ENCODE data around the gene DNAH1. TPM values are rescaled to one million over a fixed set of nuclear protein-coding genes. Genes with fewer than 3 reads are reported as not detected.

The DNAH1 gene
- total RNA-seq, 1 donor from 2014 or later = 2.3 TPM

- DNase-seq (ENCODE audit: low read depth) = no peak
Measured at GRCh38 chr3:52446631-52447511, 130.8 kb downstream of the DNAH1 start.

GRCh38 chr3:52447512-52448355 is 131.6 kb downstream of the DNAH1 start:
- no peak for DNase-seq (ENCODE audit: low read depth)

Other genes with a start within 250 kb of the DNAH1 start
- 2.5 and 5.0 TPM in 2 replicates for gene POC1A, start 161.9 kb upstream of the DNAH1 start, total RNA-seq
- gene ALAS1, start 118.2 kb upstream of the DNAH1 start, total RNA-seq = 43.9 and 48.3 TPM in 2 replicates
- gene TLR9, start 90.7 kb upstream of the DNAH1 start, total RNA-seq = not detected in 2 replicates
- 95.2 and 174 TPM in 2 replicates for gene TWF2, start 77.2 kb upstream of the DNAH1 start, total RNA-seq
- 14.8 and 18.3 TPM in 2 replicates for gene PPM1M, start 70.6 kb upstream of the DNAH1 start, total RNA-seq
- gene WDR82, start 37.7 kb upstream of the DNAH1 start, total RNA-seq = 73.5 and 90.8 TPM in 2 replicates
- 4.2 and 11.3 TPM in 2 replicates for gene GLYCTK, start 28.5 kb upstream of the DNAH1 start, total RNA-seq
- 63.0 and 69.7 TPM in 2 replicates for gene BAP1, start 93.7 kb downstream of the DNAH1 start, total RNA-seq
- 3.5 and 9.0 TPM in 2 replicates for gene PHF7, start 94.3 kb downstream of the DNAH1 start, total RNA-seq
- 0.05 and 0.17 TPM in 2 replicates for gene SEMA3G, start 128.8 kb downstream of the DNAH1 start, total RNA-seq
- 0.30 and 1.2 TPM in 2 replicates for gene TNNC1, start 137.7 kb downstream of the DNAH1 start, total RNA-seq
- 40.8 and 111 TPM in 2 replicates for gene NISCH, start 139.3 kb downstream of the DNAH1 start, total RNA-seq
- 0.50 and 0.69 TPM in 2 replicates for gene STAB1, start 179.0 kb downstream of the DNAH1 start, total RNA-seq
- 20.3 and 27.7 TPM in 2 replicates for gene NT5DC2, start 217.5 kb downstream of the DNAH1 start, total RNA-seq
- gene UQCC5, start 220.3 kb downstream of the DNAH1 start, total RNA-seq = 0.69 and 2.4 TPM in 2 replicates